HG03039 (cell line): ENCODE results near the gene LRIT3.

Experiments
- ATAC-seq: cut with Tn5 transposase; IDR thresholded peaks from one replicate; pipeline ENCODE4 v1.9.1; 2021; ENCODE audit warnings: mild to moderate bottlenecking, moderate library complexity; ENCODE audit not compliant: unreplicated experiment

LRIT3 gene

GRCh38 chr4:109902559-109903251, 54.8 kb downstream of the LRIT3 start:
- no peak for ATAC-seq

DNA sequence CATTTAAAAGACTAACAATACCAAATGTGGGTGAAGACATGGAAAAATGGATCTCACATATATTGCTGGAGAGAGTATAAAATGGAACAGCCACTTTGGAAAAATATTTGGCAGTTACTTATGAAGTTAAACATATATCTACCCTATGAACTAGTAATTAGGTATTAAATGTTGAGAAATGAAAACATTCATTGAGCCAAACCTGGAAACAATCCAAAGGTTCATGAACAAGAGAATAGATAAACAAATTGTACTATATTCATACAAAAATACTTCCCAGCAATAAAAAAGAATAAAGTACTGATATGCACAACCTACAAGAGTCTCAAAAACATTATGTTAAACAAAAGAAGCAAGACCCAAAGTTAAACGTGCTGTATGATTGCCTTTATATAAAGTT, 60.8 kb downstream of the LRIT3 start:
- ATAC-seq: no peak

DNA sequence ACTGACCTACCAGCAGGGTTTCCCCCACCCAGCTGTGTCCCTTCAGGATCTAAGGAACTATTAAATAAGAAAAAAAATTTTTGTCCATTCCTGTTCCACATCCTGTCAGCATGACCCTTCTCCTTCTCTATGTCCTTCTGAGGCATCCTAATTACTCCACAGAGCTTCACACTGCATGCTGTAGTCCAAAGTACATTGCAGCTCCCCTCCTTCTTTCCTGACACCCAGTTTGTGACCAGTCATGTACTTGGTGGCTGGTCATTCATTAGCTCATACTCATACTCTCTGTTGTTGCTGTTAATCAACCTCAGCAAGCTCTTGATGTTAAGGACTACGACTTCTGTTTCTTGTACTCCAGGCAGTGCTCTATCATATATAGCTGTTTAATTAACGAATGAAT, 62.3 kb downstream of the LRIT3 start:
- no peak for ATAC-seq

DNA sequence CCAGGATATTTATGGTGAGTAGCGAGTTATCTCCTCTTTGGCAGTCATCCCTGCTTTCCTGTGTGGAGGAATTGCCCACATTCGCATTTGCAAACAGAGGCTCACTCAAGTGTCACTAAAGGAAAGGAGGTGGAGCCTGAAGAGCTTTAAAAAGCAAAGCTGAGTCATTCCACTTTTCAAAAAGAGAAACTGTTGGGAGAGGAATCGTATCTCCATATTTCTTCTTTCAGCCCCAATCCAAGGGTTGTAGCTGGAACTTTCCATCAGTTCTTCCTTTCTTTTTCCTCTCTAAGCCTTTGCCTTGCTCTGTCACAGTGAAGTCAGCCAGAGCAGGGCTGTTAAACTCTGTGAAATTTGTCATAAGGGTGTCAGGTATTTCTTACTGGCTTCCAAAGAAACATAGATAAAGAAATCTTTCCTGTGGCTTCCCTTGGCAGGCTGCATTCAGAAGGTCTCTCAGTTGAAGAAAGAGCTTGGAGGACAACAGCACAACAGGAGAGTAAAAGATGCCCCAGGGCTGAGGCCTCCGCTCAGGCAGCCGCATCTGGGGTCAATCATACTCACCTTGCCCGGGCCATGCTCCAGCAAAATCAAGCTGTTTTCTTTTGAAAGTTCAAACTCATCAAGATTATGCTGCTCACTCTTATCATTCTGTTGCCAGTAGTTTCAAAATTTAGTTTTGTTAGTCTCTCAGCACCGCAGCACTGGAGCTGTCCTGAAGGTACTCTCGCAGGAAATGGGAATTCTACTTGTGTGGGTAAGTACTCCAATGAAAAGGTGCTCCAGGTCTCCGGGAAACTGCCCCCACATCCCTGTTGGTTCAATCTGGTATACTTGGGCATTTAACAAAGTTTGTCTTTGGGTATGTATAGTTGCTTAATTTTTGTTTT, 65.0 kb downstream of the LRIT3 start, which contains the start of gene EGF:
Gene EGF, plus strand, starts transcription at position 178 of the 890 bp plus-strand sequence. Its CDS starts 453 bp downstream, at position 631.
- no peak for ATAC-seq

DNA sequence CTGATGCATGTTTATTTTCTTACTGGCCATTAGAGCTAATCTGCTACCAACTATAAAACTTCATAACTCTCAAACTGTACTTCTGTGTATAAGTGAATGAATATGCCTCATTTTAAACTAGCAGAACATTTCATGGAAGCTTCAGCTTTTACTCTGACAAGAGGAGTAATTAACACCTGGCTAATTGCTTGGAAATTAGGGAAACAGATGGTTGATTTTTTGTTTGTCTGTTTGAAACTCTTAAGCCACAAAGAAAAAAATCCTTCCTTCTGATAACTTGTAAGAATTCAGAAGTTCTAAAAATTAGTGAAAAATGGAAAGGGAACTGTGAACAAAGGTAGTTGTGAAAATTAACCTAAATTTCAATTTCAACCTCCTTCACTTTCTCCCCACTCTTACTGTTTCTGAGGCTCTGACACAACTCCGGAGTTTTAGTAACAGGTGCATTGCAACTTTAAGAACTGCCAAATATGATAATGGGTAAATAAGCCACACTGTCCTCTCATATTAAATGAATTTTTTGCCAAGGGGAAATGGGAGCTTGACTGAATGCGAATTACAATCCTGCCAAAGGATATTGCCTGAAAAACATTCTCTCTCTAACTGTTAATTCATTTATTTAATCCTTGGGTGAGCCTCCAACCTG, 65.8 kb downstream of the LRIT3 start:
- no peak for ATAC-seq

DNA sequence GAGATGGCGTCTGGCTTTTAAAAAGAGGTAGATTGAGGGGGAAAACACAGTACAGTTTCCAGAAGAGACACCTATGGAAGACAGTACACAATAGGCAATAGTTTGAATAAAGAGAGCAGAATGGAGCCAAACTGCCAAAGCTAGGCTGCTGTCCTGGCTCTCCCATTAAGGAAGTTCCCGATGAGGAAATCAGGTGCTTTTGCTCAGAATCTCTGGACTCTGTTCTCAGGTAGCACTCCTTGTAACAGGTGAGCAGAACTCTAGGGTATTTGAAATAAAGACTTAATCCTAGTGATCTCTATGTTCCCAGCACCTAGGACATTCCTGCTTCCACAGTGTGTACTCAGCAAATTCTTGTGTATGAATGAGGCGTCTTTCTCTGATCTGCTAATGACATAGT, 66.4 kb downstream of the LRIT3 start:
- ATAC-seq: no peak

DNA sequence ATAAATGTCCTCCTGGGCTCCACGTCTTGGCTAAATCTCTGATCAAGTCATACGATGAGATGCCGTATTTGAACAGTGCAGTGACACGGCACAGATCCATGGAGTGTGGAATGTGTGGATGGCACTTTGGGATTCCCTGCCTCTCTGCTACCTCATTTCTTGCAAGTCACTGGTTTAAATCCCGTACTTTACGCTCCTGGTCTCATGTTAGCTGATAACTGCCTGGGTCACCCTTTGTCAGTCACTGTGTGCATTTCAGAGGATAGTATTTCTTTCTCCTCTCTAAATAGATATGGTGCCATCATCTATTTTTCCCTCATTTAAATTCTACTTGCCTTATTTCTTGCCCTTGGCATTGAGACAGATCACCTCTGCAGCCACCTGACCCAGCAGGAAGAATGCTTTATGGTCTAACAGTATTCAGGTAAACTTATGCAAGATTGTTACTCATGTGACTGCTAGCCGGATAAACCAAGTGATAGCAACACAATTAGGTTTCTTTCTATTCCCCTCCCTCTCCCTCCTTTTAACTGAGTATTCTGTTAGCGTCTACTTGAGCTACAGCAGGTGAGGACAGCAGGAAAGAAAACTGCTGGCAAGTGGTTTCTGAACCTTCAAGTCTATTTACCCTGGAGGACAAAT, 67.6 kb downstream of the LRIT3 start:
- no peak for ATAC-seq

DNA sequence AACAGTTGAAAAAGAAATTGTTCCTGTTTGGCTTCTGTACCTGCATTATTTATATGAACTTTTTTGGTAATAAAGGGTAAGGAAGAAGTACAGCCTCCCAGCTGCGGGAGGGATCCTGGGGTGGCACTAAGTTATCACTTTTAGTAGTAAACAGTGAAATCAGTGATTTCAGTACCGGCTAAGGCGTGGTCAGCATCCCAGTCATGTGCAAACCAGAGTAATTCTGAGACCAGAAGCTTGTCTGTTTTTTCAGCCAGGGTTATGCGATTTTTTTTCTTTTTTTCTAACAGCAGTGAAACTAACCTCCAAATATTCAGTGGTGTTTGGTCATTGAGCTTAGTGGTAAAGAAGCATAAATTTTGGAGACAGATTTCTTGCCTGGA, 68.1 kb downstream of the LRIT3 start:
- no peak for ATAC-seq

GRCh38 chr4:109921384-109921808, 73.5 kb downstream of the LRIT3 start:
- ATAC-seq: no peak
